MM.1S (cell line): ENCODE measurements around the gene TARP.
"Not testable (repeated sequence)": the region's sequence is repeated elsewhere in the genome, so short reads cannot be mapped to it uniquely, and the experiment has no call there.

Source experiments
- DNase-seq: peaks from one replicate; pipeline ENCODE4 v3.0.0-alpha.2; 2015
- H2AFZ ChIP-seq: fragments of 300-600 bp; sonication (generic); 2 replicates; pipeline ENCODE4 v1.6.0; 2016; ENCODE audit warnings: antibody characterized with exemption, low read length
- H3F3A ChIP-seq: fragments of 300-600 bp; sonication (generic); 2 replicates; pipeline ENCODE4 v1.6.1; 2016; ENCODE audit warnings: mild to moderate bottlenecking, antibody characterized with exemption, low read length, moderate library complexity, mixed read lengths; ENCODE audit not compliant: insufficient read depth
- H3K27ac ChIP-seq: fragments of 300-600 bp; sonication (generic); 2 replicates; pipeline ENCODE4 v1.5.1; 2016; ENCODE audit warnings: mild to moderate bottlenecking, low read length
- H3K27me3 ChIP-seq: fragments of 300-600 bp; sonication (generic); replicated peaks from 2 replicates; pipeline ENCODE4 v1.6.0; 2016; ENCODE audit warnings: low read length; ENCODE audit not compliant: insufficient read depth
- H3K36me3 ChIP-seq: fragments of 300-600 bp; sonication (generic); replicated peaks from 2 replicates; pipeline ENCODE4 v1.6.1; 2016; ENCODE audit warnings: mild to moderate bottlenecking, low read length, mixed read lengths; ENCODE audit not compliant: insufficient read depth
- H3K4me1 ChIP-seq: fragments of 300-600 bp; sonication (generic); 2 replicates; pipeline ENCODE4 v1.6.1; 2016; ENCODE audit warnings: low read length, mixed read lengths
- H3K4me2 ChIP-seq: fragments of 300-600 bp; sonication (generic); 2 replicates; pipeline ENCODE4 v1.6.0; 2016; ENCODE audit warnings: low read depth, low read length
- H3K4me3 ChIP-seq: fragments of 300-600 bp; sonication (generic); 2 replicates; pipeline ENCODE4 v1.5.1; 2016; ENCODE audit warnings: low read length, mixed read lengths
- H3K79me2 ChIP-seq: fragments of 300-600 bp; sonication (generic); 2 replicates; pipeline ENCODE4 v1.6.1; 2016; ENCODE audit warnings: mixed run types, low read length, mixed read lengths
- H3K9ac ChIP-seq: fragments of 300-600 bp; sonication (generic); 2 replicates; pipeline ENCODE4 v1.6.1; 2016; ENCODE audit warnings: low read length, mixed read lengths
- H3K9me2 ChIP-seq: fragments of 300-600 bp; sonication (generic); replicated peaks from 2 replicates; pipeline ENCODE4 v1.6.1; 2016; ENCODE audit warnings: mild to moderate bottlenecking, low read length, mixed read lengths; ENCODE audit not compliant: insufficient read depth
- H3K9me3 ChIP-seq: fragments of 300-600 bp; sonication (generic); replicated peaks from 2 replicates; pipeline ENCODE4 v1.6.1; 2016; ENCODE audit warnings: mild to moderate bottlenecking, low read length, mixed read lengths; ENCODE audit not compliant: insufficient read depth
- H4K20me1 ChIP-seq: fragments of 300-600 bp; sonication (generic); 2 replicates; pipeline ENCODE4 v1.6.1; 2016; ENCODE audit warnings: mild to moderate bottlenecking, low read length, moderate library complexity, mixed read lengths; ENCODE audit not compliant: insufficient read depth
- CTCF ChIP-seq: fragments of 300-600 bp; sonication (generic); IDR thresholded peaks from 2 replicates; pipeline ENCODE4 v1.5.1; 2016; ENCODE audit warnings: antibody characterized with exemption, low read length, mixed read lengths
- EZH2 ChIP-seq: fragments of 300-600 bp; sonication (generic); optimal IDR thresholded peaks from 2 replicates; pipeline ENCODE3; 2017; ENCODE audit warnings: low read depth, mild to moderate bottlenecking, antibody characterized with exemption, low read length, mixed read lengths
- EZH2phosphoT487 ChIP-seq: fragments of 300-600 bp; sonication (generic); IDR thresholded peaks from 2 replicates; pipeline ENCODE4 v1.6.1; 2018; ENCODE audit warnings: antibody characterized with exemption, low read length

Gene TARP

GRCh38 chr7:38263274-38263673 lies 10.2 kb downstream of the TARP start:
- H3K4me3 ChIP-seq, H3K27me3 ChIP-seq, H4K20me1 ChIP-seq, H3F3A ChIP-seq, H3K27ac ChIP-seq, DNase-seq, H3K36me3 ChIP-seq, H3K4me1 ChIP-seq, H3K4me2 ChIP-seq, H2AFZ ChIP-seq, H3K9me2 ChIP-seq, H3K79me2 ChIP-seq, H3K9me3 ChIP-seq, H3K9ac ChIP-seq: not testable (repeated sequence)

- no peaks in the 10 kb centered on the region for H3K27me3 ChIP-seq
- no peaks in the 10 kb centered on the region for H3K4me1 ChIP-seq
- no peak overlapping the region for H3K9ac ChIP-seq
- H3K27ac ChIP-seq: no peak overlapping the region
- DNase-seq: no peak
- H3K4me2 ChIP-seq: no peak overlapping the region
- no peaks in the 10 kb centered on the region for H3K36me3 ChIP-seq
- H3F3A ChIP-seq: no peaks in the 10 kb centered on the region
- no peaks in the 10 kb centered on the region for H4K20me1 ChIP-seq
- TF ChIP-seq EZH2 (no peak), CTCF (no peak), EZH2phosphoT487 (no peak)
- H2AFZ ChIP-seq: no peak overlapping the region
- no peaks in the 10 kb centered on the region for H3K9me3 ChIP-seq
- no peak overlapping the region for H3K4me3 ChIP-seq
- no peaks in the 10 kb centered on the region for H3K9me2 ChIP-seq
- H3K79me2 ChIP-seq: no peaks in the 10 kb centered on the region
These were observed 10.9 kb downstream of the TARP start for GRCh38 chr7:38262545-38262944.

GRCh38 chr7:38262026-38262425 lies 11.4 kb downstream of the TARP start:
- not testable (repeated sequence) for H3K27ac ChIP-seq, H3K9me2 ChIP-seq, H3K9ac ChIP-seq, H3K4me3 ChIP-seq, DNase-seq, H3K36me3 ChIP-seq, H3K27me3 ChIP-seq, H2AFZ ChIP-seq, H4K20me1 ChIP-seq, H3K4me1 ChIP-seq, H3F3A ChIP-seq, H3K4me2 ChIP-seq, H3K79me2 ChIP-seq, H3K9me3 ChIP-seq

- H3K9me2 ChIP-seq, H3K36me3 ChIP-seq, H3K9me3 ChIP-seq, H3F3A ChIP-seq, H3K9ac ChIP-seq, H3K27me3 ChIP-seq, H3K4me2 ChIP-seq, H3K4me1 ChIP-seq, H2AFZ ChIP-seq, DNase-seq, H4K20me1 ChIP-seq, H3K79me2 ChIP-seq, H3K27ac ChIP-seq, H3K4me3 ChIP-seq: not testable (repeated sequence)
These were observed 11.8 kb downstream of the TARP start for GRCh38 chr7:38261601-38262000.

- not testable (repeated sequence) for H3K27ac ChIP-seq, H3F3A ChIP-seq, H4K20me1 ChIP-seq, H3K4me1 ChIP-seq, H3K9ac ChIP-seq, H2AFZ ChIP-seq, DNase-seq, H3K4me3 ChIP-seq, H3K9me2 ChIP-seq, H3K9me3 ChIP-seq, H3K79me2 ChIP-seq, H3K27me3 ChIP-seq, H3K36me3 ChIP-seq, H3K4me2 ChIP-seq
These were observed 14.3 kb downstream of the TARP start for GRCh38 chr7:38259157-38259556.
